ENCODE measurements around the gene UBAP1.
"Not testable (repeated sequence)": the region's sequence is repeated elsewhere in the genome, so short reads cannot be mapped to it uniquely, and the experiment has no call there.

Gene UBAP1

DNA sequence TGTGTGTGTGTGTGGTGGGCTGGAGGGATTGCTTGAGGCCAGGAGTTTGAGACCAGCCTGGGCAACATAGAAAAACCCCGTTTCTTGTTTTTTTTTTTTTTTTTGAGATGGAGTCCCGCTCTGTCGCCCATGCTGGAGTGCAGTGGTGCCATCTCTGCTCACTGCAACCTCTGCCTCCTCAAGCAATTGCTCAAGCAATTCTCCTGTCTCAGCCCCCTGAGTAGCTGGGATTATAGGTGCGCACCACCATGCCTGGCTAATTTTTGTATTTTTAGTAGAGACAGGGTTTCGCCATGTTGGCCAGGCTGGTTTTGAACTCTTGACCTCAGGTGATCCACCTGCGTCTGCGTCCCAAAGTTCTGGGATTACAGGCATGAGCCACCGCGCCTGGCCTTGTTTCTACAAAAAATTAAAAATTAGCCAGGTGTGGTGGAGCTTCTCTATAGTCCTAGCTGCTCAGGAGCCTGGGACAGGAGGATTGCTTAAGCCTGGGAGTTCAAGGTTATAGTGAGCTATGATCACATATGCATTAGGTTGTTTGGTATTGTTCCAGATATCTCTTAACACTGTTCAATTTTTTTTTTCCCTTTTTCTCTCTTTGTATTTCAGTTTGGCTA, 47.4 kb downstream of the UBAP1 start:
- H3K27me3 Mint-ChIP-seq, result not testable (repeated sequence)

DNA sequence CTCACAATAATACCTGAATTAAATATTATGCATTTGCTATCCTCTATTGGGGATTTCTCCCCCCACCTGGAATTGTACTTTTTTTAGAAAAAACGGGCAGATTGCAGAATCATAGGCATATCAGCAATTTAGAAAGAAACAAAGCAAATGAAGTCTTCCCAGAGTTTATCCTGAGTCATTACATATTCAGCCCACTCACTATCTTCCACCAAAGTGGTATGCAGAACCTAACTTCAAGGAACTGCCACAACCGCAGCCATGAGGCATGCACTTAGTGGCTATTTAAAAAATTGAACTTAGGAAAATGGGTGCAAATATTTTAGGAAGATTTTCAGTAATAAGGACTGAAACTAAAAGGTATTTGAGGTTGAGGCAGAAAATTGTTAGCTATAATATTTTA, 48.6 kb downstream of the UBAP1 start:
- no peak for DNase-seq
- H3K4me1 Mint-ChIP-seq, result peaks cover 2 to 8% of the 10 kb centered on the region in 2 donors
- no peak overlapping the region for H3K4me3 Mint-ChIP-seq

More for the DNA sequence above, 47.4 kb downstream of the UBAP1 start:
- not testable (repeated sequence) for ATAC-seq (replicated peaks); H3K27ac Mint-ChIP-seq; DNase-seq; H3K4me3 Mint-ChIP-seq; H3K4me1 Mint-ChIP-seq; H3K9me3 Mint-ChIP-seq
- H3K36me3 Mint-ChIP-seq, result peaks cover 16 to 23% of the 10 kb centered on the region in 2 donors

DNA sequence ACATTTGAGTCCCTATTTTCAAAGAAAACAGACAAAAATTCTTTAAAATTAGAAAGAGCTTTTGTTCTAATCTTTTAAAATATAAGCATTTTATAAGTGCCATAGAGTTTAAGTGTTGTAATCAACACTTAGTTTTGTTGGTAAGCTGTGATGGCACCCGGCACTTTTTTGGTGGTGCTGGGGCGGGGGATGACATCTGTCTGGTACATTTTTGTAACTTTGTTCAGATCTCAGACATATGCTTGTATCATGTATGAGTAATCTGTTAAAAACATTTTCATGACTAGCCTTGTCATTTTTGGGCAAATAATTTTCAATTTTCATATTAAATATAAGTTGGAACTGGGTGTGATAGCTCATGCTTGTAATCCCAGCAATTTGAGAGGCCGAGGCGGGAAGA, 51.7 kb downstream of the UBAP1 start:
- no peaks in the 10 kb centered on the region for H3K9me3 Mint-ChIP-seq

More for the DNA sequence above, 48.6 kb downstream of the UBAP1 start:
- no peak for ATAC-seq (replicated peaks)
- Mint-ChIP-seq H3K36me3 (peaks cover 11 to 19% of the 10 kb centered on the region in 2 donors), H3K27me3 (no peaks in the 10 kb centered on the region), H3K9me3 (no peaks in the 10 kb centered on the region), H3K27ac (no peak overlapping the region)

GRCh38 chr9:34232201-34232600, 53.4 kb downstream of the UBAP1 start:
- ATAC-seq (replicated peaks) (no peak), DNase-seq (no peak)
- H3K4me3 Mint-ChIP-seq, result no peak overlapping the region
- no peaks in the 10 kb centered on the region for H3K9me3 Mint-ChIP-seq
- H3K4me1 Mint-ChIP-seq, result peaks cover 0 to 4% of the 10 kb centered on the region in 2 donors
- no peak overlapping the region for H3K27ac Mint-ChIP-seq
- no peaks in the 10 kb centered on the region for H3K27me3 Mint-ChIP-seq
- peaks cover 15 to 22% of the 10 kb centered on the region in 2 donors for H3K36me3 Mint-ChIP-seq

More for the DNA sequence above, 51.7 kb downstream of the UBAP1 start:
- Mint-ChIP-seq H3K27ac (no peak overlapping the region), H3K36me3 (peaks cover 6 to 11% of the 10 kb centered on the region in 2 donors), H3K4me1 (peaks cover 0 to 4% of the 10 kb centered on the region in 2 donors), H3K4me3 (no peak overlapping the region), H3K27me3 (no peaks in the 10 kb centered on the region)
- ATAC-seq (replicated peaks) (no peak), DNase-seq (no peak)

DNA sequence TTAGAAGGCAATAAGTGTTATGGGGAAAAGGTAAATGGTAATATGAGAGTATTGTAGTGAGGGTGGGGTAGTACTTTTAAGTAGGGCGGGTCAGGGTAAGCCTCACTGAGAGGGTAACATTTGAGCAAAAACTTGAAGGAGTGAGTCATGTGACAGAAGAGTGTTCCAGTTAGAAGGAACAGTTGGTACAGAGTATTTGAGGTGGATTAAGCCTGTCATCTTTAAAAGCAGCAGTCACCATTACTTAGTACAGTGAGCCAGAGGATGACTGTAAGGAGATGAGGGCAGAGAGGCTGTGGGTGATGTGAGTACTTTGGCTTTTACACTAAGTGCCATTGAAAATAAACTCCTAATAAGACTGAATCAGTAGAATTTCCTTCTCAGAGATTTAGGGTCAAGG, 54.8 kb downstream of the UBAP1 start:
- Mint-ChIP-seq H3K36me3 (peaks cover 23 to 28% of the 10 kb centered on the region in 2 donors), H3K4me3 (no peak overlapping the region), H3K4me1 (peaks cover 0 to 4% of the 10 kb centered on the region in 2 donors), H3K9me3 (no peaks in the 10 kb centered on the region), H3K27ac (no peak overlapping the region), H3K27me3 (no peaks in the 10 kb centered on the region)
- DNase-seq (no peak), ATAC-seq (replicated peaks) (no peak)

DNA sequence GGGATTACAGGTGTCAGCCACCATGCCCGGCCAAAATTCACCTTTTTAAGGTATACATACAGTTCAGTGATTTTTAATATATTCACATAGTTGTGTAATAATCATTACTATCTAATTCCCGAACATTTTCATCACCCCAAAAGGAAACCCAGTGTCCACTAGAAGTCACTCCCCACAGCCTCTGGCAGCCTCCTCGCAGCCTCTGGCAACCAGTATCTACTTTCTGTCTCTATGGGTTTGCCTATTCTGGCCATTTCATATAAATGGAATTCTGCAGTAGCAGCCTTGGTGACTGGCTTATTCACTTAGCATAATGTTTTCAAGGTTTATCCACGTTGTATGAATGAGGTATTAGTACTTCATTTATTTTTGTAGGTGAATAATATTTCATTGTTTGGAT, 59.0 kb downstream of the UBAP1 start:
- Mint-ChIP-seq H3K27ac (no peak overlapping the region), H3K4me1 (no peaks in the 10 kb centered on the region), H3K36me3 (peaks cover 39 to 53% of the 10 kb centered on the region in 2 donors), H3K4me3 (no peak overlapping the region), H3K27me3 (no peaks in the 10 kb centered on the region), H3K9me3 (no peaks in the 10 kb centered on the region)
- DNase-seq (no peak), ATAC-seq (replicated peaks) (no peak)

GRCh38 chr9:34240006-34240405, 61.2 kb downstream of the UBAP1 start:
- peaks cover 37 to 61% of the 10 kb centered on the region in 2 donors for H3K36me3 Mint-ChIP-seq
- DNase-seq, result no peak
- H3K4me3 Mint-ChIP-seq, result no peak overlapping the region
- ATAC-seq (replicated peaks), result no peak
- H3K27me3 Mint-ChIP-seq, result no peaks in the 10 kb centered on the region
- H3K9me3 Mint-ChIP-seq, result no peaks in the 10 kb centered on the region
- no peak overlapping the region for H3K27ac Mint-ChIP-seq
- peaks cover 0 to 2% of the 10 kb centered on the region in 2 donors for H3K4me1 Mint-ChIP-seq

- Mint-ChIP-seq H3K27me3 (no peaks in the 10 kb centered on the region), H3K36me3 (peaks cover 26 to 52% of the 10 kb centered on the region in 2 donors), H3K4me1 (peaks cover 0 to 2% of the 10 kb centered on the region in 2 donors), H3K9me3 (no peaks in the 10 kb centered on the region), H3K27ac (no peak overlapping the region), H3K4me3 (no peak overlapping the region)
- no peak for DNase-seq
- ATAC-seq (replicated peaks), result no peak
Observed at GRCh38 chr9:34242830-34243229, 64.0 kb downstream of the UBAP1 start.

DNA sequence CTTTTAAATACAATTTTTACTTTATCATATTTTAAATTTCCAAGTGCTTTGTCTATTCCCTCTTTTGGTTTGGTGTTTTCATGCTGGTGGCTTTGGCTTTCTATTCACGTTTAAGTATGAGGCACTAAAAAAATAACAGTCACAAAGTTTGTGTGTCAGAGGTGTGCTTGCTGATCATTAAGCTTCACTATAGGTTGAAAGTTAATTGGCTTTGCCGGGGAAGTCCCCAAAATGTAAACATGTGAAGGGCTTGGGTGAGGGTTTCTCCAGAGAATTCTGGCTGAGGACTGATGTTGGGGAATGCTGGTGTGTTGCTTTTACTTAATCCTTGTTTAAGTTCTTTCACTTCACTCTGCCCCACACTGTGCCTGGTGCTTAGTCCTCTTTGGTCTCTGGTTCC, 66.4 kb downstream of the UBAP1 start:
- H3K9me3 Mint-ChIP-seq; H3K27me3 Mint-ChIP-seq; H3K4me1 Mint-ChIP-seq; H3K27ac Mint-ChIP-seq; ATAC-seq (replicated peaks); H3K4me3 Mint-ChIP-seq; DNase-seq: not testable (repeated sequence)
- H3K36me3 Mint-ChIP-seq, result peaks cover 25 to 50% of the 10 kb centered on the region in 2 donors

- Mint-ChIP-seq H3K9me3 (no peaks in the 10 kb centered on the region), H3K36me3 (peaks cover 23 to 48% of the 10 kb centered on the region in 2 donors), H3K4me1 (peaks cover 0 to 2% of the 10 kb centered on the region in 2 donors), H3K4me3 (no peak overlapping the region), H3K27me3 (no peaks in the 10 kb centered on the region), H3K27ac (no peak overlapping the region)
- no peak for DNase-seq
- ATAC-seq (replicated peaks), result no peak
Observed at GRCh38 chr9:34246453-34246852, 67.6 kb downstream of the UBAP1 start.

DNA sequence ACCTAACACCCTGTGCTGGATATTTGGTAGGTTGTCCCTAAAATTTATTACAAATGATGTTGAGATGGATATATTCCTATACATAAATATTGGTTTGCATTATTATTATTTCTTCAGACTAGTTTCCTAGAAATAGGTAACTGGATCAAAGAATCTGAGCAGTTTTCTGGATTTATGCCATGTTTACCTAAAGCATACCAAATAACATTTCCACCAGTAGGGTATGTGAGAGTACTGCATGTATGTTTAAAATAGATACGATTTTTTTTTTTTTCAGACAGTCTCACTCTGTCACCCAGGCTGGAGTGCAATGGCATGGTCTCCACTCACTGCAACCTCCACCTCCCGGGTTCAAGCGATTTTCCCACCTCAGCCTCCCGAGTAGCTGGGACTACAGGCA, 68.9 kb downstream of the UBAP1 start:
- H3K27me3 Mint-ChIP-seq; H3K4me1 Mint-ChIP-seq; H3K27ac Mint-ChIP-seq; DNase-seq; H3K4me3 Mint-ChIP-seq; ATAC-seq (replicated peaks); H3K9me3 Mint-ChIP-seq: not testable (repeated sequence)
- H3K36me3 Mint-ChIP-seq, result peaks cover 17 to 40% of the 10 kb centered on the region in 2 donors

- H3K4me1 Mint-ChIP-seq, result peaks cover 2 to 6% of the 10 kb centered on the region in 2 donors
- ATAC-seq (replicated peaks), result no peak
- H3K36me3 Mint-ChIP-seq, result peaks cover 24 to 38% of the 10 kb centered on the region in 2 donors
- no peaks in the 10 kb centered on the region for H3K27me3 Mint-ChIP-seq
- no peaks in the 10 kb centered on the region for H3K9me3 Mint-ChIP-seq
- no peak for DNase-seq
- no peak overlapping the region for H3K27ac Mint-ChIP-seq
- H3K4me3 Mint-ChIP-seq, result no peak overlapping the region
Observed at GRCh38 chr9:34249274-34249673, 70.4 kb downstream of the UBAP1 start.

DNA sequence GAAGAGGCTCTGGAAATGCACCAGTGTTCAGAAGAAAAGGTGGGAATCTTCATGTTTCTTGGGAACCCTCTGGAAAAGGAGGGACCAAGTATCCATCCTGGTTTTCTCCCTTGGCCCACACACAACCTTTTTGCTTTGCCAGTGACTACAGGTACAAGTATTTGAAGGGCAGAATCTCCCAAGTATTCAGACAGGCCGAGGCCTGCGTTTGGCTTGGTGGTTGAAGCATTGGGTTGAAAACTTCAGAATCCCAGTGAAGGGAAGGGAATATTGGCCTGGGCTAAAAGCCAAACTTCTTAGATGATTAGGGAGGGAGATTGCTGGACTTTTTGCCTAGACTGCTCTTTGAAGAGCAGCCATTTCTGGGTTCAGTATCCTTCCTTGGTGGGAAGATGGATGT, 71.9 kb downstream of the UBAP1 start:
- H3K9me3 Mint-ChIP-seq, result no peaks in the 10 kb centered on the region
- H3K36me3 Mint-ChIP-seq, result peaks cover 29 to 48% of the 10 kb centered on the region in 2 donors
- no peak overlapping the region for H3K4me3 Mint-ChIP-seq
- DNase-seq (no peak), ATAC-seq (replicated peaks) (no peak)
- no peaks in the 10 kb centered on the region for H3K27me3 Mint-ChIP-seq
- peaks cover 5 to 8% of the 10 kb centered on the region in 2 donors for H3K4me1 Mint-ChIP-seq
- H3K27ac Mint-ChIP-seq, result no peak overlapping the region

GRCh38 chr9:34252016-34252415, 73.2 kb downstream of the UBAP1 start:
- Mint-ChIP-seq H3K27me3 (no peaks in the 10 kb centered on the region), H3K9me3 (no peaks in the 10 kb centered on the region), H3K36me3 (peaks cover 38 to 55% of the 10 kb centered on the region in 2 donors), H3K4me1 (peaks cover 15 to 21% of the 10 kb centered on the region in 2 donors), H3K27ac (peak overlapping the region; percentile 25), H3K4me3 (no peak overlapping the region)
- no peak for ATAC-seq (replicated peaks)
- no peak for DNase-seq

DNA sequence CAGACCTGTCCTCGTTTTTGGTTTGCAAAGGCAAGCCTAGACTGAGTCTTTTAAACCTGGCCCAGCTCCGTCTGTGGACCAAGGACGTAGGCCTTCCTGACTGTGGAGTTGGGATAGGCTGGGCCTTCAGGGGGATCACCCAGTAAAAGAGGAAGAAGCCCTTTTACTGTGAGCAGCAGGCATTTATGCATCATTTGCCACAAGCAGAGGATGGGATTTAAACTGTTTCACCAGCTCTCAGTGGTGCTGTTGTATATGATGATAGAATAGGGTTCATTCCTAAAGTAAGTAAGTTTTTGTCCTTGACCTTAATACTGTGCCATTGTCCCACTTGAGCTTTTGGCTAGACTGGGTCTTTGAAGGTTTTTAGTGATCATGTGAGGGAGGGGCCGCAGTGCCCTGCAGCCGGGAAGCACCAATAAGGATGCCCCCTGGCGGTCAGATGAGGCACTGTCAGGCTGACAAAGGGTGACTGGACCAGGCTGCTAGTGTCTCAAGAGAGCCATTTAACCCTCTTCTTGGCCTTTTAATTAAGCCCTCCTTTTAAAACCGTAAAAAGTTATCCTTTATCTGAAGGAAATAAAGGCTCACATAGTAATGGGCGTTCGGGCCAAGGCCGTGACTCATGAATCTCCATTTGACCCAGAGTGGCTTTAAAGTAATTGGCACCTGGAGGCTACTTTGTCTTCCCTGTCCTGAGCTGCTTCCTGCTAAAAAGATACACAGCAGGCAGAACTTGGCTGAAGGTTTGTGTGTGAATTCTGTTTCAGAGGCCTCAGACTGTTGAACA, 74.0 kb downstream of the UBAP1 start:
- Mint-ChIP-seq H3K4me3 (no peak overlapping the region), H3K4me1 (peaks cover 20 to 26% of the 10 kb centered on the region in 2 donors), H3K27me3 (no peaks in the 10 kb centered on the region), H3K27ac (no peak overlapping the region), H3K36me3 (peaks cover 38 to 60% of the 10 kb centered on the region in 2 donors), H3K9me3 (no peaks in the 10 kb centered on the region)
- ATAC-seq (replicated peaks) (peak; percentile 68), DNase-seq (peak; percentile 43)

Measured in stimulated activated naive B cell treated with anti-CD40 and anti-IgM and Interleukin-4, amounts not matched to agents 10 μg/mL and 1 μg/mL and 100 μg/mL, for 72 hours (primary cell).